IPS-18a (cell line): ENCODE results near the gene DNAJB5.

ENCODE experiments used
- H3K27ac ChIP-seq: one replicate; pipeline ENCODE4 v1.5.1; 2013; ENCODE audit warnings: low read length
- H3K27me3 ChIP-seq: one replicate; pipeline ENCODE4 v1.6.1; 2013; ENCODE audit warnings: mild to moderate bottlenecking, low read length; ENCODE audit not compliant: control insufficient read depth, insufficient read depth
- H3K36me3 ChIP-seq: one replicate; pipeline ENCODE4 v1.6.1; 2013; ENCODE audit warnings: low read depth, low read length; ENCODE audit not compliant: control insufficient read depth
- H3K4me1 ChIP-seq: one replicate; pipeline ENCODE4 v1.6.1; 2013; ENCODE audit warnings: low read depth, low read length; ENCODE audit not compliant: control insufficient read depth
- H3K4me3 ChIP-seq: one replicate; pipeline ENCODE4 v1.5.1; 2013; ENCODE audit warnings: low read length
- H3K9ac ChIP-seq: one replicate; pipeline ENCODE4 v1.6.1; 2013; ENCODE audit warnings: mild to moderate bottlenecking, low read length, moderate library complexity
- H3K9me3 ChIP-seq: one replicate; pipeline ENCODE4 v1.6.1; 2013; ENCODE audit warnings: low read depth, low read length; ENCODE audit not compliant: control insufficient read depth

DNAJB5 gene

DNA sequence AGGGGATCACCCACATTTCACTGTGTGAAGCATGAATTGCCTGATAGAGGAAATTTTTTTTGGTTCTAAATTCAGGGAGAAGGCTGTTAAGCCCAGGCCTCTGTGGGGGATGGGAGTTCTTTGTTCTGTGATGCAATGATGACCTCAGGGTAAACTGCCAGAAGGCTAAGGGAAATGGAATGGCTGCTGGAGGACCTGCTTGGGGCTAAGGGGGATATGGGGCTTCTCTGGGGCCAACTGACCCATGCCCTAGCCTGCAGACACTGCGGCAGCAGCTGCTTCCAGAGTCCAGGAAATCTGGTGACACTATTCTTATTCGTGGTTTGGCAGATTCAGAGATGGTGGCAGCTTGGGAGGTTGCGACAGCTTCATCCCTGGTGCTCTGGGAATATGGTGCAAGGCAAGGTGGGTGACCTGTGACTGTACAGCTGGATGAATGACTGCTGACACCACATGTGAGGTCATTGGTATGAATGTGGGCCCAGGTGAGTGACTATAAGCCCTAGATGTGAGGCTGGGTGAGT lies 52.6 kb downstream of the DNAJB5 start:
- Histone ChIP-seq H3K27me3 (no peaks in the 10 kb centered on the region), H3K27ac (no peak overlapping the region), H3K9ac (no peak overlapping the region), H3K36me3 (no peaks in the 10 kb centered on the region), H3K9me3 (no peaks in the 10 kb centered on the region), H3K4me3 (no peak overlapping the region), H3K4me1 (no peaks in the 10 kb centered on the region)

DNA sequence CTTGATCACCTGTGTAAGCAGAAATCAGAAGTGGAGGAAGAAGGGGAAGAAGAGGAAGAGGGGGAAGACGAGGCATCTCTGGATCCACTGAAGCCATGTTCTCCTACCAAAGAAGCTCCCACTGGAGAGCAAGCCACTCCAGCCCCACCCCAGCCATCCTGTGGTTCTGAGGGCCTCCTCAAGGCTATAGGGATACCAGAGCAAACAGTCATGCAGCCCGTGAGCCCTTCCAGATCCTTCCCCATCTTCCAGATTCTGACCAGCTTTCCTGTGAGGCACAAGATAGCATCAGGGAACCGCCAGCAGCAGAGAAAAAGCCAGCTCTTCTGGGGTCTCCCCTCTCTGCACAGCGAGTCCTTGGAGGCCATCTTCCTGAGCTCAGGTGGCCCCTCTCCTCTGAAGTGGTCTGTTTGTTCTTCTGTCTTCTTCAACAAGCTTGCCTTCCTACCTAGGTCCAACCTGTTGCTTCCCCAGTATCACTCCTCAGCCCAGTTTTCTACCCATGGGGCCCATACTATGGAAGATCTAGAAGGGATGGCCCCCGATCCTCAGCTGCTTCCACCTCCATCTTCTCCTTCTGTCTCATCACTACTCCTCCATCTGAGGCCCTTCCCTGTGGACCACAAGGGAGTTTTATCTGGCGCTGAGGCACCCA lies 53.5 kb downstream of the DNAJB5 start:
- no peak overlapping the region for H3K9ac ChIP-seq
- no peaks in the 10 kb centered on the region for H3K9me3 ChIP-seq
- no peaks in the 10 kb centered on the region for H3K4me1 ChIP-seq
- H3K36me3 ChIP-seq = no peaks in the 10 kb centered on the region
- no peak overlapping the region for H3K4me3 ChIP-seq
- no peak overlapping the region for H3K27ac ChIP-seq
- no peaks in the 10 kb centered on the region for H3K27me3 ChIP-seq

DNA sequence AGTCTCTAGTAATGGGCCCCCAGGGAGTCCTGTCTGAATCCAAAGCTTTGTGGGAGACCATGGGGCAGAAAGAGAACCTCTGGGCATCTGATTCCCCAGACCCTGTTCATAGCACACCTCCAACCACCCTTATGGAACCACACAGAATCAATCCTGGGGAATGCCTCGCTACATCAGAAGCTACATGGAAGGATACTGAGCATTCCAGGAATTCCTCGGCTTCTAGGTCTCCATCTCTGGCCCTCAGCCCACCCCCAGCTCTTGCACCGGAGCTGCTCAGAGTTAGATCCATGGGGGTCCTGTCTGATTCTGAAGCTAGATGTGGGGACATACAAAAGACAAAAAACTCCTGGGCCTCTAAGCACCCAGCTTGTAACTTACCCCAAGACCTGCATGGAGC lies 54.5 kb downstream of the DNAJB5 start:
- no peak overlapping the region for H3K27ac ChIP-seq
- H3K27me3 ChIP-seq = no peaks in the 10 kb centered on the region
- no peaks in the 10 kb centered on the region for H3K9me3 ChIP-seq
- no peaks in the 10 kb centered on the region for H3K4me1 ChIP-seq
- no peaks in the 10 kb centered on the region for H3K36me3 ChIP-seq
- H3K4me3 ChIP-seq = no peak overlapping the region
- H3K9ac ChIP-seq = no peak overlapping the region
